ENCODE results near the gene NAGLU.

NAGLU gene

DNA sequence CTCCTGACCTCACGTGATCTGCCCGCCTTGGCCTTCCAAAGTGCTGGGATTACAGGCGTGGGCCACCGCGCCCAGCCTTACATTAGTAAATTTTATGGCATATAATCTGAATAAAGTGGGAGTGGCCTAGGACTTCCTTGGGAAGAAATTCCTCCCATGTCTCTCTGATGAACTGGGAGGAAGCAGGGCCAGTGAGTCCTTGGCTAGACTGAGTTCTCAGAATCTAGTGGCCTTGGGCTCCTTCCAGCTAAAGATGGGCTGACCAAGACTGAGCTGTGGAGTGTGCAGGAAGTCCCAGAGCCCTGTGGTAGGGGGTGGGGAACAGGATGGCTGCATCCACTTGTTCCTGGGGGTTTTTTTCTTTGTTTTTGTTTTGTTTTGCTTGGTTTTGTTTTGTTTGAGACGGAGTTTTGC lies 10.0 kb upstream of the NAGLU start:
- TF ChIP-seq, protein P1, sequence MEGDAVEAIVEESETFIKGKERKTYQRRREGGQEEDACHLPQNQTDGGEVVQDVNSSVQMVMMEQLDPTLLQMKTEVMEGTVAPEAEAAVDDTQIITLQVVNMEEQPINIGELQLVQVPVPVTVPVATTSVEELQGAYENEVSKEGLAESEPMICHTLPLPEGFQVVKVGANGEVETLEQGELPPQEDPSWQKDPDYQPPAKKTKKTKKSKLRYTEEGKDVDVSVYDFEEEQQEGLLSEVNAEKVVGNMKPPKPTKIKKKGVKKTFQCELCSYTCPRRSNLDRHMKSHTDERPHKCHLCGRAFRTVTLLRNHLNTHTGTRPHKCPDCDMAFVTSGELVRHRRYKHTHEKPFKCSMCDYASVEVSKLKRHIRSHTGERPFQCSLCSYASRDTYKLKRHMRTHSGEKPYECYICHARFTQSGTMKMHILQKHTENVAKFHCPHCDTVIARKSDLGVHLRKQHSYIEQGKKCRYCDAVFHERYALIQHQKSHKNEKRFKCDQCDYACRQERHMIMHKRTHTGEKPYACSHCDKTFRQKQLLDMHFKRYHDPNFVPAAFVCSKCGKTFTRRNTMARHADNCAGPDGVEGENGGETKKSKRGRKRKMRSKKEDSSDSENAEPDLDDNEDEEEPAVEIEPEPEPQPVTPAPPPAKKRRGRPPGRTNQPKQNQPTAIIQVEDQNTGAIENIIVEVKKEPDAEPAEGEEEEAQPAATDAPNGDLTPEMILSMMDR (IDR thresholded peaks at IDR 0.05; ENCODE audit: low read depth, low read length) = no peak
- TF ChIP-seq POLR2A (IDR thresholded peaks at IDR 0.05; ENCODE audit: extremely low read depth, insufficient read length) (no peak), MYC (IDR thresholded peaks at IDR 0.05; ENCODE audit: low read depth, low read length) (no peak)
- TF ChIP-seq, protein P2, sequence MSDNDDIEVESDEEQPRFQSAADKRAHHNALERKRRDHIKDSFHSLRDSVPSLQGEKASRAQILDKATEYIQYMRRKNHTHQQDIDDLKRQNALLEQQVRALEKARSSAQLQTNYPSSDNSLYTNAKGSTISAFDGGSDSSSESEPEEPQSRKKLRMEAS (IDR thresholded peaks at IDR 0.05; ENCODE audit: low read depth, low read length) = no peak
- no peak overlapping the region for H3K4me3 ChIP-seq (ENCODE audit: low read depth, low read length)
- no peak for DNase-seq (ENCODE audit: low read depth)

DNA sequence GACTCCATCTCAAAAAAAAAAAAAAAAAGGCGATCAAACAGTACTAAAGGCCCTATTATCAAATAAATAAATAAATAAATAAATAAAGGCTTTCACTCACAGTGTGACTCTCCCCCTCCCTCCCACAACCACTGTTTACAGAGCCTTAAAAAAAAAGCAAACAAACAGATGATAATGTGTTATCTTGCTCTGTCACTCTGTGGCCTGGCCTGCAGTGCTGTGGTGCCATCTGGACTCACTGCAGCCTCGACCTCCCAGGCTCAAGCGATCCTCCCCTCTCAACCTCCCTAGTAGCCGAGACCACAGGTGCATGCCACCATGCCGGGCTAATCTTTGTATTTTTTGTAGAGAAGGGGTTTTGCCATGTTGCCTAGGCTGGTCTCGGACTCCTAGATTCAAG lies 8.1 kb upstream of the NAGLU start:
- no peak for TF ChIP-seq POLR2A (IDR thresholded peaks at IDR 0.05; ENCODE audit: extremely low read depth, insufficient read length)
- TF ChIP-seq MYC (IDR thresholded peaks at IDR 0.05; ENCODE audit: low read depth, low read length) = no peak
- TF ChIP-seq, protein P2 (IDR thresholded peaks at IDR 0.05; ENCODE audit: low read depth, low read length) = no peak
- TF ChIP-seq, protein P1 (IDR thresholded peaks at IDR 0.05; ENCODE audit: low read depth, low read length) = no peak

DNA sequence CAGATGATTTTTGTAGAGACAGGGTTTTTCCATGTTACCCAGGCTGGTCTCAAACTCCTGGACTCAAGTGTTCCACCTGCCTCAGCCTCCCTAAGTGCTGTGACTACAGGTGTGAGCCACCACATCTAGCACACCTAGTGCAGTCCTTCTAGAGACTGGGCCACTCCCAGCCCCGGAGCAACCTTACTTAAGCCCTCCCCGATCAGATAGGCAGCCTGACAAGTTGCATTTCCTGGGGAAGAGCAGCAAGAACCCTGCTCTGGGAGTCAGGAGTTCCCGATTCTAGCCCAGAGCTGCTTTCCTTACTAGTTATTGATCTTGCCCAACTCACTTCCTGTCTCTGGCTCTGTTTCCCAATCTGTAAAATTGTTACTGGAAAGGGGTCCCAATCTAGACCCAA lies 7.0 kb upstream of the NAGLU start:
- no peak overlapping the region for H3K4me3 ChIP-seq (ENCODE audit: low read depth, low read length)
- TF ChIP-seq, protein P2 (IDR thresholded peaks at IDR 0.05; ENCODE audit: low read depth, low read length) = no peak
- TF ChIP-seq POLR2A (IDR thresholded peaks at IDR 0.05; ENCODE audit: extremely low read depth, insufficient read length) = no peak
- DNase-seq (ENCODE audit: low read depth) = no peak

More for the DNA sequence above, 8.1 kb upstream of the NAGLU start:
- H3K4me3 ChIP-seq (ENCODE audit: low read depth, low read length) = no peak overlapping the region
- no peak for DNase-seq (ENCODE audit: low read depth)

DNA sequence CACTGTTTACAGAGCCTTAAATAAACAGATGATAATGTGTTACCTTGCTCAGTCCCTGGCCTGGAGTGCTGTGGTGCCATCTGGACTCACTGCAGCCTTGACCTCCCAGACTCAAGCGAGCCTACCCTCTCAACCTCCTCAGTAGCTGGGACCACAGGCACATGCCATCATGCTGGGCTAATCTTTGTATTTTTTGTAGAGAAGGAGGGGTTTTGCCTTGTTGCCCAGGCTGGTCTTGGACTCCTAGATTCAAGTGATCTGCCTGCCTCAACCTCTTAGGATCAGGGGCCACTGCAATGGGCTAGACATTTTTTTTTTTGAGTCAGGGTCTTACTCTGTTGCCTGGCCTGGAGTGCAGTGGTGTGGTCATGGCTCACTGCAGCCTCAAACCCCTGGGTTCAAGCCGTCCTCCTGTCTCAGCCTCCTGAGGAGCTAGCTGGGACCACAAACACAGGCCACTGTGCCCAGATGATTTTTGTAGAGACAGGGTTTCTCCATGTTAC lies 5.0 kb upstream of the NAGLU start:
- TF ChIP-seq POLR2A (IDR thresholded peaks at IDR 0.05; ENCODE audit: extremely low read depth, insufficient read length) (no peak), MYC (IDR thresholded peaks at IDR 0.05; ENCODE audit: low read depth, low read length) (no peak)

DNA sequence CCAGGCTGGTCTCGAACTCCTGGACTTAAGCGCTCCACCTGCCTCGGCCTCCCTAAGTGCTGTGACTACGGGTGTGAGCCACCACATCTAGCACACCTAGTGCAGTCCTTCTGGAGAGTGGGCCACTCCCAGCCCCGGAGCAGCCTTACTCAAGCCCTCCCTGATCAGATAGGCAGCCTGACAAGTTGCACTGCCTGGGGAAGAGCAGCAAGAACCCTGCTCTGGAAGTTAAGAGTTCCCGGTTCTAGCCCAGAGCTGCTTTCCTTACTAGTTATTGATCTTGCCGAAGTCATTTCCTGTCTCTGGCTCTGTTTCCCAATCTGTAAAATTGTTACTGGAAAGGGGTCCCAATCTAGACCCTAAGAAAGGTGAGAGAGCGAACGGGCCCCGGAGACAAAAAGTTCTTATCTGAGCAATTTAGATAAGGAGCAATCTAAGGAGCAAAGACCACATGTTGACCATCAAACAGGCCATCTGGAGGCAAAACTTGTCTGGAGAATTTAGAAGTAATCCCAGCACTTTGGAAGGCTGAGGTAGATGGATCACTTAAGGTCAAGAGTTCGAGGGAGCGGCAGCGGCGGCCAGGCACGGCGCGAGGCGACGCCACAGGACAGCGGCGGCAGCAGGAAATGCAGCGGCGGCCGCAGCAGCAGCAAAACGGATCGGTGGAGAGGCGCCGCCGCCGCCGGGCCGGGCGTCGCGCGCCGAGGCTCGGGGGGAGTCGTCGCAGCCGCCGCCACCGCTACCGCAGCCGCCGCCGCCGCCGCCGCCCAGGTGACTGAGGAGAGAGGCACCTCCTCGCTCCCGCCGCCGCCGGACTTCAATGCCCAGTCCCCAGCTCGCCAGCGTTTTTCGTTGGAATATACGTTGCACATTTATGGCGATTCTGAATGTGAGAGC lies 4.3 kb upstream of the NAGLU start:
- H3K4me3 ChIP-seq (ENCODE audit: low read depth, low read length) = peak overlapping the region; percentile 55
- DNase-seq (ENCODE audit: low read depth) = peak; percentile 80
- TF ChIP-seq MYC (IDR thresholded peaks at IDR 0.05; ENCODE audit: low read depth, low read length) (no peak), POLR2A (IDR thresholded peaks at IDR 0.05; ENCODE audit: extremely low read depth, insufficient read length) (no peak)
- TF ChIP-seq, protein P2 (IDR thresholded peaks at IDR 0.05; ENCODE audit: low read depth, low read length) = no peak
- TF ChIP-seq, protein P1 (IDR thresholded peaks at IDR 0.05; ENCODE audit: low read depth, low read length) = no peak

More for the DNA sequence above, 5.0 kb upstream of the NAGLU start:
- no peak for DNase-seq (ENCODE audit: low read depth)
- no peak overlapping the region for H3K4me3 ChIP-seq (ENCODE audit: low read depth, low read length)

DNA sequence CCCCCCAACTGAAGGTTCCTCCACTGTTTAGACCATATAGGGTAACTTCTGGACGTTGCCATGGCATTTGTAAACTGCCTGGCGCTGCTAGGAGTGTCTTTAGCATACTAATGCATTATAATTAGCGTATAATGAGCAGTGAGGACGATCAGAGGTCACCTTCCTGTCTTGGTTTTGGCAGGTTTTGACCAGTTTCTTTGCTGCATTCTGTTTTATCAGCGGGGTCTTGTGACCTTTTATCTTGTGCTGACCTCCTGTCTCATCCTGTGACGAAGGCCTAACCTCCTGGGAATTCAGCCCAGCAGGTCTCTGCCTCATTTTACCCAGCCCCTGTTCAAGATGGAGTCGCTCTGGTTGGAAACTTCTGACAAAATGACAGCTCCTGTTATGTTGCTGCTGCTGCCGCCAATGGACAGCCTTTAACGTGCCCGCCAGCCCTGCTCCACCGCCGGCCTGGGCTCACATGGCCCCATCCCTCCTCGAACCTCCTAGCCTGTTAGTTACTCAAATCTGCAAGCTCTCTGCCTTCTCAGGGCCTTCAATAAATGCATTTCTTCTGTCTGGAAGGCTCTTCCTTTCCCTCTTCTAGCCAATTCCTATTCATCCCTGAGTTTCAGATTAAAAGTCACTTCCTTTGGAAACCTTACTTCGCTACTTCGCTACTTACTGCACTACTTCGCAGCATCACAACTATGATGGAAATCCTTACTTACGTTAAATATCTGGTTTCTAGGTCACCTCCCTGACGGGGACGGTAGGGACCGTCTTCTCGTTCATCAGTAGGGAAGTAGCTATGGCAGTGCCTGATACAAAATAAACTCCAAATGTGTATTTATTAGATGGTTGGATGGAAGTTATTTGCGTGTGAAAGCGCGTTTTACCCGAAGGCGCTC lies 640 bp upstream of the NAGLU start:
- DNase-seq (ENCODE audit: low read depth) = peak; percentile 24
- TF ChIP-seq POLR2A (IDR thresholded peaks at IDR 0.05; ENCODE audit: extremely low read depth, insufficient read length) (no peak), MYC (IDR thresholded peaks at IDR 0.05; ENCODE audit: low read depth, low read length) (no peak)
- TF ChIP-seq, protein P2 (IDR thresholded peaks at IDR 0.05; ENCODE audit: low read depth, low read length) = no peak
- TF ChIP-seq, protein P1 (IDR thresholded peaks at IDR 0.05; ENCODE audit: low read depth, low read length) = no peak
- H3K4me3 ChIP-seq (ENCODE audit: low read depth, low read length) = peak overlapping the region; percentile 56
